ENCODE measurements around the gene SMYD3.
A peak's percentile ranks its signal among the peaks of the same experiment; 100 is the strongest.

The SMYD3 gene

DNA sequence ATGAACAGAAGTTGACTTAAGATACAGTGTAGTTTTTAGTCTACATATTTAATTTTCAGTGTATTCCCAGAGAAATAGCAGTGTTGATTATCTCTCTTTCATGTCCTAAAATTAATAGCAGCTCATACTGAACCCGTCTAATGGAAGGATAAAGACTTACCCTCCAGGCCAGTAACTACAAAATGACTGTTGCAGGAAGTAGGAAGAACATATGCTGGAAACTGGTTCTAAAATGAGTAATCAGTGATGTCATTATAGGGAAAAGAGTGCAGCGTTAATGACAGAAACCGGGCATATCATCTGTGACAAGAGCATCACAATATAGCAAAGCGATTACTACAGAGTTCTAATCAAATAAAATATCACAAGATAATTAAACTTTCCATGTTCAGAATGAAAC is 385.5 kb downstream of the SMYD3 start:
- intact Hi-C loops (cut with micrococcal nuclease), result no loop called here
- Mint-ChIP-seq H3K4me1 (ENCODE audit: low read depth) (no peaks in the 10 kb centered on the region), H3K27me3 (no peaks in the 10 kb centered on the region), H3K9me3 (no peaks in the 10 kb centered on the region), H3K4me3 (no peak overlapping the region), H3K36me3 (ENCODE audit: low read depth) (no peaks in the 10 kb centered on the region), H3K27ac (no peak overlapping the region)

DNA sequence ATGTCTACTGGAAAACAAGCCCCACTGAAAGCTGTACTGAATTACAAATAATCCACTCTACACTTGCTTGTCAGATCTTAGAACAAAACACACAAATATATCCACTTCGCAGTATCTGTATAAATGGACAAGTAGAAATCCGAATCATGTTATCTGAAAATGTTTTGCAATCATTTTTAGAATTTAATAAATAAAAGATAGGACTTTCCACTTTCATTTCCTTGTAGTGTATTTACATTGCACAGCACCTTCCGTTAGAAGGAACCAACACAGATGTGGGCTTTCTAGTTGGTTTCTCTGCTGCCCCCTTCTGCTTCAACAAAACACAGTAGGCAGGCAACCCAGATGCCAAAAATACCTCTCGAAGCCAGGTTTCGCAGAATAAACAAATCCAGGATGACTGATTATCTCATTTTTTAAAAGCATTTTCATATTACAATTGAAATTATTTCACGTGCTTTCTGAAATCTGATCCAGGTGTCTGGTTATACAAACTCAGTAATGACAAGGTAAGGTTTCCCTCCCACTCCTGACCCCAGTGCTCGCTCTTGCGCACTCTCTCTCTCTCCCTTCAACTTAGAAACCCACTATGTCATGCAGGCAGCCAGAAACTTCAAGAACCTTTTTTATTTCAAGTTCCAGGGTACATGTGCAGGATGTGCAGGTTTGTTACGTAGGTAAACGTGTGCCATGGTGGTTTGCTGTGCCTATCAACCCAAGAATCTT is 389.9 kb downstream of the SMYD3 start:
- no peak overlapping the region for H3K27ac Mint-ChIP-seq
- intact Hi-C loops (cut with micrococcal nuclease), result no loop called here
- peaks cover 12% of the 10 kb centered on the region for H3K4me1 Mint-ChIP-seq (ENCODE audit: low read depth)
- no peak overlapping the region for H3K4me3 Mint-ChIP-seq
- H3K36me3 Mint-ChIP-seq (ENCODE audit: low read depth), result no peaks in the 10 kb centered on the region
- no peaks in the 10 kb centered on the region for H3K9me3 Mint-ChIP-seq
- H3K27me3 Mint-ChIP-seq, result no peaks in the 10 kb centered on the region

DNA sequence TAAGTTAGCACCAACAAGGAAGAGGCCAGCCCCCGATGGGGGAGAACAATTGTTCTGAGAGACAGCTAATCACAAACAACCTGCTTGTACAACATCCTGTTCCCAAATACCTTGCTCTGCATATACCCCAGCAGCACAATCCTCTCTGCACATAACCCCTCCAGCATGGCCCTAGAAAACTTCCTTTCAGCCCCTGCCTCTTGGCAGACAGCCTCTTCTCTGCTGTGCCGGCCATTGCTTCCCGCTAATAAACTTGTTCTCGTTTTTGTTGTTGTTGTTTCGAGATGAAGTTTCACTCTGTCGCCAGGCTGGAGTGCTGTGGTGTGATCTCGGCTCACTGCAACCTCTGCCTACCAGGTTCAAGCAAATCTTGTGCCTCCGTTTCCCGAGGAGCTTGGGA is 392.7 kb downstream of the SMYD3 start:
- intact Hi-C loops (cut with micrococcal nuclease), result no loop called here
- H3K27me3 Mint-ChIP-seq, result no peaks in the 10 kb centered on the region
- H3K4me1 Mint-ChIP-seq (ENCODE audit: low read depth), result peaks cover 16% of the 10 kb centered on the region
- H3K9me3 Mint-ChIP-seq, result no peaks in the 10 kb centered on the region
- no peak overlapping the region for H3K4me3 Mint-ChIP-seq
- H3K36me3 Mint-ChIP-seq (ENCODE audit: low read depth), result no peaks in the 10 kb centered on the region
- H3K27ac Mint-ChIP-seq, result no peak overlapping the region

DNA sequence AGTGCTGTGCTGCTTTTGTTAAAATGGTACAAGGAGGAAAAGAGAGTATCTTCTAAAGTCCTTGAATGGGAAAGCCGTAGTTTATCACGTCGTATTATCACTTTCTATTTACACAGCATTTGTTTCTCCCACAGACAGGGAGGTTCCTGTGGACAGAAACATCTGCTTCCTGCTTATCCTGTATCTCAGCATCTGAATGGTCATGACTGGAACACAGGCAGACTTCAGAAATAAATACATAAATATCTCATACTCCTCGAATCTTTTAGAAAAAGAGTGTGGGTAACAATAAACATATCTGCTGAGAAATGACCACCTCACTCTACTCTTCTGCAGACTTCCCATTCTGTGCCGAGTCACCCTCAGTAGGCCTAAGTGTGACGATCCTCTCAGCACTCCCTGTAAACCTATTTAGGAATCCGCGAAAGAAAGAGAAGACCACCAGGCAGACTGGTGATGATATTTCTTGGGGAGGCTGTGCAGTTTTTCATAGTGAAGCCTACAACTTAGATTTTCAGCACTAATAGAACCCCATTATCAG is 393.5 kb downstream of the SMYD3 start:
- H3K27me3 Mint-ChIP-seq, result no peaks in the 10 kb centered on the region
- no peaks in the 10 kb centered on the region for H3K36me3 Mint-ChIP-seq (ENCODE audit: low read depth)
- H3K27ac Mint-ChIP-seq, result no peak overlapping the region
- no peaks in the 10 kb centered on the region for H3K9me3 Mint-ChIP-seq
- H3K4me3 Mint-ChIP-seq, result peak overlapping the region; percentile 13
- intact Hi-C loops (cut with micrococcal nuclease), result no loop called here
- H3K4me1 Mint-ChIP-seq (ENCODE audit: low read depth), result peaks cover 20% of the 10 kb centered on the region

DNA sequence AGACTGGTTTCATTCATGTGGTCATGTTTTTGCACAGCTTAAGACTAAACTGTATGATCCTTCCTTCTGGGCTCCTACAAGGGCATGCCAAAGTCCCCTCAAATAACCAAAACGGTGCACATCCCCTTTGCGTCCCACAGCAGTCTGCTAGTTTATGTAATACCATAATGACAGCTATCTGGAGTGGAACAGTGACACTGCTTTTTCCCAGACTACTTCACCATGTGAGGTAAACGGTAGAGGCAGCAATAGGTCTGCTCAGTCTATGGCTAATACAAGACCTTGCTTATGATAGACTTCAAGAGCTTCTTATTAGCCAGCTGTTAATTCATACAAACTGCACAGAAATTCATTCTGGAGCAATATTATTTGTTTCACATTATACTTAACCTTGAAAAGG is 395.5 kb downstream of the SMYD3 start:
- Mint-ChIP-seq H3K36me3 (ENCODE audit: low read depth) (no peaks in the 10 kb centered on the region), H3K27ac (no peak overlapping the region), H3K27me3 (no peaks in the 10 kb centered on the region), H3K9me3 (no peaks in the 10 kb centered on the region), H3K4me1 (ENCODE audit: low read depth) (peaks cover 28% of the 10 kb centered on the region), H3K4me3 (no peak overlapping the region)
- intact Hi-C loops (cut with micrococcal nuclease), result no loop called here

DNA sequence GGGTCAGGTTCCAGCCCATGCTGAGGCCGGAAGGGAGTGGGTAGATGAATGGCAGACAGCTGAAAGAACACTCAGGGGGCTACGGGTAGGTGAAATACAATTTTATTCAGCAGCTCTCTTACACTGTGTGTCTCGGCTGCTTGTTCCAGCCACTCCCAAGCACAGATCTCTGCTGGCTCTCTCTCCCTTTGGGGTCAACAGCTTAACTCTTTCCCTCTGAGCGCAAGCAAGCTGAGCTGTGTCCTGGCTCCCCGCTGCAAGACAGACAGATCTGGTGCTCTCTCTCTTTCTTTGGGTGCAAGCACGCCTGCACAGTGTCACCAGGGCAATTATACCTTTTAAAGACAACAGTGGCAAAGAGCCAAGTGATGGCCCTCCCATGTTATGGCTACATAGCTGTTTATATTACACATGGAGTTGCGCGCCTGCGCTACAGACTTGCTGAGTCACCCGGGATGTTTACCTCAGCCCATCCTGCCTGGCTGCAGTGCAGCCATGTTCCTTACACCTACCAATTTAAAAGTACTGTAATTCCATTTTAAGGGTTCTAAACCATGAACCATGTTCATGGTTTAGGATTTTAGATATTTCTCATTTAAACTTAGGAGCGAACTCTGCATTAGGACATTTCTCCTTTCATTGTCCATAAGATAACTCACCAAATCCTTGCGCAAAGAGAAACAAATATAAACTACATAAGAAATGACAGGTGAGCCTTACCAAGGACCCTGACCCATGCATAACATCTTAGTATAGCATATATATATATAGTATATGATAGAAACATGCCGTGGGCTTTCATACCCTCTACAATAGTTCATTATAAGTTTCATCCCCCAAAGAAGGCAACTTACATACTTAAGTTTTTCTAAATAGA is 396.5 kb downstream of the SMYD3 start:
- intact Hi-C loops (cut with micrococcal nuclease), result no loop called here
- H3K9me3 Mint-ChIP-seq, result no peaks in the 10 kb centered on the region

DNA sequence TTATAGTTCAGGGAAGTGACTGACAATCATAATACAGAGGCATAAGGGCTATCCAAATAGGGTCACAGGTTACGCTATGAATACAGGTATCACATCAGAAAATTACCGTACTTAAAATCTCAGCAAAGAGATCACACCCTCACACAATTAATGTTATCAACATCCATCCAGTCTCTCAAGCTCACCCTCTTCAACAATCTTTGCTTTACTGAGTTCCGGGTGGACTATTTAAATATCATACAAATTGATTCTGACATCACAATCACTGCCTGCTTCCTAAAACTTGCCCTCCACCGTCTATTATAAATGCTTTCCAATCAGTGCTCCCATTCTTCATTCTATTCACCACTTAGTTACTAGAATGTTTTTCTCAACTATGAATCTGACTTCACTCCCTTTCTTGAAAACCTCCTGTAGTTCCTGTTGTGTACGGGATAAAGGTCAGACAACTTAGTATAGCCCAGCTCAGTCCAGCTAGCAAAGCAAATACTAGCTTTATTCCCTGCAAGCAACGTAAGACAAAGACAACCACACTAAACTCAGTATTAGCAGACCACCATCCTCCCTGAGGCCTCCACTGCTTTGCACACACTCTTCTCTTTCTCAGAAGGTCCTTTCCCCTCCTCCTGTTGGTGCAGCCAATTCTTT is 398.7 kb downstream of the SMYD3 start:
- intact Hi-C loops (cut with micrococcal nuclease), result no loop called here
- Mint-ChIP-seq H3K27me3 (no peaks in the 10 kb centered on the region), H3K27ac (no peak overlapping the region), H3K4me3 (no peak overlapping the region), H3K36me3 (ENCODE audit: low read depth) (no peaks in the 10 kb centered on the region), H3K9me3 (no peaks in the 10 kb centered on the region), H3K4me1 (ENCODE audit: low read depth) (peaks cover 35% of the 10 kb centered on the region)

More for the DNA sequence above, 396.5 kb downstream of the SMYD3 start:
- peaks cover 37% of the 10 kb centered on the region for H3K4me1 Mint-ChIP-seq (ENCODE audit: low read depth)
- no peaks in the 10 kb centered on the region for H3K27me3 Mint-ChIP-seq
- H3K36me3 Mint-ChIP-seq (ENCODE audit: low read depth), result no peaks in the 10 kb centered on the region
- H3K27ac Mint-ChIP-seq, result no peak overlapping the region
- no peak overlapping the region for H3K4me3 Mint-ChIP-seq

DNA sequence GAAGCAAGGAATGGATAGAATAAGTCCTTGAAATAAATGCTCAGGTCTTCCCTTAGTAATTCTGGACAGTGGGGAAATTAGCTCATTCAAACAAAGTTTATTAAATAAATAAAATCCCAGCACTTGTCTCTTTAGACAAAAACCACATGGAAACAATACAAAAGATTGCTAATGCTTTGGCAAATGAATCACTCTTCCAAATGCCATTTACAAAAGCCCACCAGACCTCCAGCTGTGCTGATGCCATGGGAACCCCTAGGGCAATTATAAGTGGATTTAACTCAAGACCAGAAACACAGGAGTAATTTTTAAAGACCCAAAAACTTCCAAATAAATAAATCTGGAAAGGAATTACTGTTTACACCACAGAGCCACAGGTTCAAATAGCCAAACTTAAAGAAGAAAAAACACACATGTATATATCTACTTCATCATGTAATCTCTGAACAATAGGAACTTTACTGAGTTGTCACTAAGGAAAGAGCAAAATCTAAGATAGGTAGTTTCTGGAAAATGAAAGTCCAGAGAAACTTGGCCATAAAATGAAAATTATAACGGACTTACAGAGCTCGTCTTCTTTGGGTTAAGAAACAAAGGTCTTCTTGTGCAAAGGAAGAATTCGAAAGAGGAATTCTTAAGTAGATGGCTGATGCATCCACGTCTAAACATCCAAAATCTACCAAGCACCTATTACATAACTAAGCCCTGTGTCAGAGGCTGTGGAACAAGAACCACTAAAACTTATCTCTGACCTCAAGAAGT is 399.4 kb downstream of the SMYD3 start:
- Mint-ChIP-seq H3K36me3 (ENCODE audit: low read depth) (no peaks in the 10 kb centered on the region), H3K27me3 (no peaks in the 10 kb centered on the region), H3K9me3 (no peaks in the 10 kb centered on the region), H3K4me1 (ENCODE audit: low read depth) (peaks cover 34% of the 10 kb centered on the region), H3K27ac (no peak overlapping the region), H3K4me3 (no peak overlapping the region)
- intact Hi-C loops (cut with micrococcal nuclease), result no loop called here

DNA sequence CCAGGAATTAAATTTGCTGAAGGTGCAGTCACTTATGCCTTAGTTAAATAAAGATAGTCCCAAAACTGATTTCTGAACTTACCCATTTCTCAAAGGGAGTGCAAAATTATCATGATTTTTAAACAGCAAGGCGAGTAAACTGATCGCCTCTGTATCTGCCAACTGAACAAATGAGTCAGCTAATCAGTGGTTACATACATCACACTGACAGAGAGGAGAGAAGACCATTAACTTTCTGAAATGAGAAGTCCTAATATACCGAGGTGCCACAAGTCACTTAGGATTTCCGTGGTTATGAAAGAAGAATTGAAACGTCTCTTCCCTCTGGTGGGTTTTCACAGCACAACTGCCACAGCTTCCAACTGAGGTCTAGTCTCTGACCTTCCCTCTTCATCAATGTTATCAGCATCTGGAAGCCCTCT is 400.7 kb downstream of the SMYD3 start:
- Mint-ChIP-seq H3K27ac (no peak overlapping the region), H3K9me3 (no peaks in the 10 kb centered on the region), H3K36me3 (ENCODE audit: low read depth) (no peaks in the 10 kb centered on the region), H3K4me3 (no peak overlapping the region), H3K4me1 (ENCODE audit: low read depth) (peaks cover 37% of the 10 kb centered on the region), H3K27me3 (no peaks in the 10 kb centered on the region)
- intact Hi-C loops (cut with micrococcal nuclease), result no loop called here

DNA sequence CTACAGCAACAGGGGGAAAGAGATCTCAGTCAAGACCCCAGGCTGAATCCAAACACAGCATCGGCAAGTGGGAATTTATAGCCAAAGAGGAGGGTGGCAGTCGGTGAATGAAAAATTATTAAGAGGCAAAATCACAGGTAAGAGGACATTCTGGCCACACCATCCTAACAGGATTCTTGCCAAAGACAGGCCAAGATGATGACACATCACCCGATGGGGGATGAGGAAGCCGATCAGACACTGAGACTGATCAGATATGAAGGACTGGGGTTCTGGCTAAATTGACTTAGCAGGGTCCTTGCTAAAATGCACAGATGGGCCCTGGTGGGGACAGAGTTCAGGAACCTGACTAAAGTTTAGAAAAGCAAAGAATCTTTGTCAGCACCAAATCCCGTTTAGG is 402.2 kb downstream of the SMYD3 start:
- no peak overlapping the region for H3K4me3 Mint-ChIP-seq
- H3K9me3 Mint-ChIP-seq, result no peaks in the 10 kb centered on the region
- H3K4me1 Mint-ChIP-seq (ENCODE audit: low read depth), result peaks cover 35% of the 10 kb centered on the region
- no peaks in the 10 kb centered on the region for H3K36me3 Mint-ChIP-seq (ENCODE audit: low read depth)
- intact Hi-C loops (cut with micrococcal nuclease), result no loop called here
- H3K27ac Mint-ChIP-seq, result no peak overlapping the region
- no peaks in the 10 kb centered on the region for H3K27me3 Mint-ChIP-seq

DNA sequence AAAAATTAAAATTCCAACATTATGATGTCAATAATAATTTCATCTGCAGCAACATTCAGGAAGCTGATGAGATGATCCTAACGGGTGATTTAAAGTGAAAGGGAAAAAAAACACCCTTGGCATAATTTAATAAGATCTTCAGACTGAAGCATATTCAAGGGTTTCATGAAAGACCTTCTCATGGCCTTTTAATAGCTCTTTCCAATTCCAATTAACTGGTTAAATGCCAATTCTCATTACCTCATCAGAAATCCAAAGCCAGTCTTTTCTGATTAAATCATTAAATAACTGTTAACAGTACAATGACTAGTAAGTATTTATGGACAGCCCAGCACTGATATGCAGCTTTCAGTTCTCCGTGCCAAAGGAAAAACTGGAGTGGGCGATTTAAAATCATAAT is 407.5 kb downstream of the SMYD3 start:
- Mint-ChIP-seq H3K4me1 (ENCODE audit: low read depth) (peaks cover 9% of the 10 kb centered on the region), H3K9me3 (no peaks in the 10 kb centered on the region), H3K27ac (no peak overlapping the region), H3K27me3 (no peaks in the 10 kb centered on the region), H3K4me3 (no peak overlapping the region), H3K36me3 (ENCODE audit: low read depth) (no peaks in the 10 kb centered on the region)
- intact Hi-C loops (cut with micrococcal nuclease), result no loop called here

DNA sequence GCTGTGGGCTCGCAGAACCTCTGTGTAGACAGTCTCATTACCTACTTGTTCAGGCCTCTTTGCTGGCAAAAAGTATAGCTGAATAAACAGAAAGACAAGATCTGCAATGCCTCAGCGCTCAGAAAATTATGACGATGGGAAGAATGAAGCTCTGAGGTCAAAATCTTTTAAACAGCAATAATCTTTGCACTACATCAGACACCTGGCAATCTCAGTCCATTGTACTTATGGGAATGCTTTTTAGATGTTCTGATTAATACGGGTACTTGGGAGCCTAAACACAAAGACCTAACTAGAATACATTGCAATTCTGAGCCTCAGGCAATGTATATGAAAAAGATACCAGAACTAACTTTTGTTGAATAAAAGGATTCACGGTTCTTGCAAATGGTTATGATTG is 410.7 kb downstream of the SMYD3 start:
- peaks cover 8% of the 10 kb centered on the region for H3K4me1 Mint-ChIP-seq (ENCODE audit: low read depth)
- no peak overlapping the region for H3K27ac Mint-ChIP-seq

DNA sequence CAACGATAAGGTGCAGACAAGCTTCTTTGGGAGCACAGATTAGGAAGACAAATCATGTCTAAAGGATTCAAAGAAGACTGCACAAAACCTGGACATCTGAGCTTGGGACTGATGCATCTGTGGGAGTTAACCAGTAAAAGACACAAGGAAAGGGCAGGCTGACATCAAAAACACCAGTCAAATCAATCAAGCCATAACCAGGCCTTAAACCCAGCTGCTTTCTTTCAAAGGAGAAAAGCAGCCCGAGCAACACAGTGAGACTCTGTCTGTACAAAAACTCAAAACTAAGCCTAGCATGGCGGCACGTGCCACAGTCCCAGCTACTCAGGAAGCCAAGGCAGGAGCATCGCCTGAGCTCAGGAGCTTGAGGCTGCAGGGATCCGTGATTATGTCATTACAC is 411.6 kb downstream of the SMYD3 start:
- Mint-ChIP-seq H3K27ac (no peak overlapping the region), H3K27me3 (no peaks in the 10 kb centered on the region), H3K4me3 (no peak overlapping the region)

More for the DNA sequence above, 410.7 kb downstream of the SMYD3 start:
- no peaks in the 10 kb centered on the region for H3K27me3 Mint-ChIP-seq
- intact Hi-C loops (cut with micrococcal nuclease), result no loop called here
- H3K36me3 Mint-ChIP-seq (ENCODE audit: low read depth), result no peaks in the 10 kb centered on the region
- H3K4me3 Mint-ChIP-seq, result no peak overlapping the region
- no peaks in the 10 kb centered on the region for H3K9me3 Mint-ChIP-seq

More for the DNA sequence above, 411.6 kb downstream of the SMYD3 start:
- intact Hi-C loops (cut with micrococcal nuclease), result no loop called here
- Mint-ChIP-seq H3K9me3 (no peaks in the 10 kb centered on the region), H3K36me3 (ENCODE audit: low read depth) (no peaks in the 10 kb centered on the region), H3K4me1 (ENCODE audit: low read depth) (peaks cover 8% of the 10 kb centered on the region)

Measured in dendritic cell treated with granulocyte-macrophage colony-stimulating factor and Interleukin-4, amounts not matched to agents 40 ng/mL and 50 ng/mL, for 4 days (primary cell).